Epithelial cell of prostate (primary cell): Measurements from ENCODE around the gene TEX53.

Source experiments
- DNase-seq: peaks from one replicate; pipeline ENCODE4 v3.0.0-alpha.2; 2011; ENCODE audit warnings: low read depth, low spot score
- H3K27ac ChIP-seq: fragments of 450-650 bp; 2 replicates; pipeline ENCODE4 v1.5.1; 2017; ENCODE audit warnings: mild to moderate bottlenecking

The TEX53 gene

GRCh38 chr9:114643001-114643400 lies 14.6 kb downstream of the TEX53 start:
- no peak overlapping the region for H3K27ac ChIP-seq
- no peak for DNase-seq

- no peak overlapping the region for H3K27ac ChIP-seq
Observed at GRCh38 chr9:114641967-114642366, 15.6 kb downstream of the TEX53 start.

DNA sequence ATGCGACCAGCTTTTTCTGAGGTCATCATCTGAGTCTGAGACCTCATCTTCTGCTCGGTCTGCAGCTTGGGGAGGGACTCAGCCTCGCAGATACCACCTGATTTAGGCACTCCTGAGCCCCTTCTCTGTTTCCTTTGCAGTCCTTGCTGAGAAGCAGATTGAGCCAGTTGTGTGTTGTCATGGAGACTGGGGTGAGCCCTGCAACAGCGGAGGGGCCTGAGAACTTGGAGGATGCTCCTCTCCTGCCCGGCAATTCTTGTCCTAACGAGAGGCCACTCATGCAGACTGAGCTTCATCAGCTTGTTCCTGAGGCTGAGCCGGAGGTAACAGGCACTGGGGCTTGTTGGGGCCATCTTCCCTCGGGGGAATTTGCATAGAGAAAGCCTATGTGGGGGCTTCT lies 19.2 kb downstream of the TEX53 start:
- no peak for DNase-seq
- no peak overlapping the region for H3K27ac ChIP-seq

More at GRCh38 chr9:114641967-114642366, 15.6 kb downstream of the TEX53 start:
- DNase-seq = no peak

- no peak for DNase-seq
- H3K27ac ChIP-seq = no peak overlapping the region
Observed at GRCh38 chr9:114634387-114634786, 23.2 kb downstream of the TEX53 start.

DNA sequence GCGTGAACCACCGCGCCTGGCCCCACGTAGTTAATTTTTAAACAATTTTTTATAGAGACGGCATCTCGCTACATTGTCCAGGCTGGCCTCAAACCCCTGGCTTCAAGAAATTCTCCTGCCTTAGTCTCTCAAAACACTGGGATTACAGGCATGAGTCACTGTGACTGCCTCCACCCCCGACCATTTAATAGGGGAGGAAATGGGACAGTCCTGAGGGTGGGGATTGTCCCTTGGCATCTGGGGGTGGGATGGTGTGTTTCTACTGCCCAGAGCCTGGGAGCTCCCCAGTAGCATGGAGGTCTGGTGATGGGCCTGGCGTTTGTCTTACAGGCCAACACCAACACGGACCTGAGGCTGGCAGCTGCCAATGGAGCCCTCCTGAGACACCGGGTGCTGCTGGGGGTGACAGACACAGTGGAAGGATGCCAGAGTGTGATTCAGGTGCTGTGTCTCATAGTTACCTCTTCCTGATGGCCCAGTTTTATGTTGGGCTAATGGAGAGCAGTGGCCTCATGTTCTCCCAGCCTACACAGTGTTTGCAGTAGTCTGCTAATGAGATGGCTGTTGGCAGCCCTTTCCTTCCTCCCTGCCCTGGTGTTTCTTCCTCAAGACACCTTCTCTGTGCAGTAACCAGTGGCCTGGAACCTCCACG lies 24.0 kb downstream of the TEX53 start:
- DNase-seq = no peak
- H3K27ac ChIP-seq = no peak overlapping the region

GRCh38 chr9:114631166-114631565 lies 26.4 kb downstream of the TEX53 start:
- DNase-seq = no peak
- H3K27ac ChIP-seq = no peak overlapping the region

DNA sequence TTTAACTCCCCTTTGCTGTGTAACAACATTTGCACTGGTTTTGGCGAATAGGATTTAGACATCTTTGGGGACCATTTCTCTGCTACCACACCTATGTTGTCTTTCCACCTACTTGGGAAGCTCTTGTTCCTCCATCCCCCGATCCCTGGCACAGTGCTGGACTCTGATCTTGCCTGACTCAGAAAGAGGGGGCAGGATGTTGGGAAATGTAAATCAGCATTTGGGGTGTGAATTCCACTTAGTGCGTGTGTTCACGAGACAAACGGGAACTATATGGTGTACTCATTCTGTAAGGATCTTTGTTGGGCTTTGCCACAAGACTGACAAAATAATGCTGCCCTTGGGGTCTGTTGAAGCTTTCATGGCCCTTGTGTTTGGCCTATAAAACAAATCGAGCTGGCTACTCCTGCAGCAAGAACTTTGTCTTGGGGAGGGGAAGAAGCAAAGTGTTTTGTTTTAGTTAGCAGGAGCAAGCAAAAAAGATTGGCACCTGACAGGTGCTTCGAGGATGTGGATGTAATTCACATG lies 28.0 kb downstream of the TEX53 start:
- H3K27ac ChIP-seq = no peak overlapping the region
- no peak for DNase-seq

- DNase-seq = no peak
- H3K27ac ChIP-seq = no peak overlapping the region
Observed at GRCh38 chr9:114627553-114627952, 30.1 kb downstream of the TEX53 start.

- no peak for DNase-seq
- H3K27ac ChIP-seq = no peak overlapping the region
Observed at GRCh38 chr9:114626415-114627020, 31.1 kb downstream of the TEX53 start.

DNA sequence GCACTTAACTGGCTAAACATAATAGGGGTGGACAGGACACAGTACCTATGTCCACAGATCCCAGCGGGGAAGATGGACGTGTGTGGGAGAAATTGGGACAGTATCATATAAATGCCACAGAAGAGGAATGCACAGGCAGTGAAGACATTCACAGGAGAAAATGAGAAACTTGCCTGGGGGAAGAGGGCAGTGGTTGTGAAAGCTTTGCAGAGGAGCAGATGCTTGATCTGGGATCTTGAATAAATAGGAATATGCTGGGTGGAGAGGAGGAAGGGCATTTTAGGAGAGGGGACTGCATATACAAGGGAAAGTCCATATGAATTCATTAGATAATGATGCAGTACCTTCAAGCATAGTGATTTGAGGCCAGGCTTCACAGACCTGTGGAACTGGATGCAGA lies 32.9 kb downstream of the TEX53 start:
- no peak overlapping the region for H3K27ac ChIP-seq

GRCh38 chr9:114621975-114622609 lies 35.5 kb downstream of the TEX53 start:
- DNase-seq = no peak
- H3K27ac ChIP-seq = no peak overlapping the region

More for the DNA sequence above, 32.9 kb downstream of the TEX53 start:
- DNase-seq = no peak

DNA sequence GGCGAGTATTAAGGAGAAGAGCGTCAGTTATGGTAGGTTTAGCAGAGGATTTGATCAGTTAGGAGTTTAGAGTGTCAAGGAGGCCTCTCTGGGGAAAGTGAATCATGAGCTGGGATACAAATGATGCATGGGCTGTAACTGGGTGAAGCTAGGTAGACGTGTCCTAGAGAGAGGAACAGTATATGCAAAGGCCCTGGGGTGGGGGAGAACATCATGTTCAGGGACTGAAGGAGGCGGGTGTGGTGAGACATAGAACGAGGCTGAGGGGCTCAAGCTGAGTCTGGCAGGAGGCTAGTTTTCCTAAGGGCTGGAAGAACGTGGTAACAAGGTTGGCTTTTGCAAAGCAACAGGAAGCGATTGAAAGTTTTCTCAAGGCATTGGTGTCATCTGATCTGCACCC lies 36.0 kb downstream of the TEX53 start:
- H3K27ac ChIP-seq = no peak overlapping the region
- no peak for DNase-seq

DNA sequence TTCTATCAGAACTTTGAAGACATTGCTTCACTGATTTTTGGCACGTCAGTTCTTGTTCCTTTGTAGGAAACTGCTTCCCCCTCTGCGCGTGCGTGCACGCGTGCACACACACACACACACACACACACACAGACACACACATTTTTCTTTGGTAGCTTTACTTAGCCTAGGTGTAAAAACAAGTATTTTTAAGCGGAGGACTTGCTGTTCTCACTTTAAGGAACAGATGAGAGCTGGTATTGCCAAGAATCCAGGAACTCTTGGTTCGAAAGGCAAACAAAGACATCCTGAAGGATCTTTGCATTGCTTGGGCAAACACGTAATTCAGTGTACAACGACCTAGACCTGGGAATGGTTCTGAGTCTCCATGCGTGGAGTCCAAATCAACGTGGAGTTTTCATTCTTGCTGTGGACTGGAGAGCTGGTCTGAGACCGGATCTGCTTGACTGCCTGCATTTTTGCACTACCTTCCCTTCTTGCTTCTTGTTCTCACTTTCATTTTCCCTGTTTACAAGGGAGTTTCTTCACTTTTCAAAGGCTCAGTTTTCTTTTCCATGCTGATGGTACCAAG lies 38.3 kb downstream of the TEX53 start:
- no peak for DNase-seq
- peak overlapping the region; percentile 14 for H3K27ac ChIP-seq

DNA sequence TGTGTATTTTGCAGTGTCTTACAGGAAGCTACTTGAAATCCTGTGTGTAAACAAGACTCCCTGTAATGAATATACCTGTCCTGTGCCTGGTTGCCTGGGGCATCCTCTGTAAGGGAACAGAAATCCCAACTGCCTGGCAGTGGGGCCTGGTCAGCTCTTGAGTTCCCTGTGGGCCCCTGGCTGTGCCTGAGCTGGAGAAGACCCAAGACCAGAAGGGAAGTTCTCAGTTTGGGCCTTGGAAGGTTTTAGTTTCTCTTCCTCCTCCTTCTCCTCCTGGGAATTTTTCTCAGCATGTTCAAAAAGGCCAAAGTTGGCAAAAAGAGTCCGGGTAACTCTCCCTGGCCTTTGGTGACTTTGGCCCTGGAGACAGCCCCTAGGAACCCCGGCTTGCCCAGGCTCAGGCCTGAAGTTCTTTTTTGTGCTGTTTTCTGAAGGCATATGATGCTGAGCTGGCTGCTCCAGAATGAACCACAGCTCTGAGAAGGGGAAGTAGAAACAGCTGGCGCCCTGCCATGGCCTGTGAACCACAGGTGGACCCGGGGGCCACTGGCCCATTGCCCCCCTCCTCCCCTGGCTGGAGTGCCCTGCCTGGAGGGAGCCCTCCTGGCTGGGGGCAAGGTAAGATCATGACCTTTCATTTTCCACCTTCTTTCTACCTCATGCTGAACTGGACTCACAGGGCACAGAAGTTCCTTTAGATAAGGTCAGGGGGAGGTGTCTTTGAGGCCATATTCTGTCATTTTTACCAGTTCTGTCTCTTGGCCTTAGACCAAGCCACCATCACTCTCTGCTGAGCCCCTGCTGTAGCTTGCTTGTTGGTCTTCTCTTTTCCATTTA lies 40.7 kb downstream of the TEX53 start:
- peak overlapping the region; percentile 16 for H3K27ac ChIP-seq
- no peak for DNase-seq

DNA sequence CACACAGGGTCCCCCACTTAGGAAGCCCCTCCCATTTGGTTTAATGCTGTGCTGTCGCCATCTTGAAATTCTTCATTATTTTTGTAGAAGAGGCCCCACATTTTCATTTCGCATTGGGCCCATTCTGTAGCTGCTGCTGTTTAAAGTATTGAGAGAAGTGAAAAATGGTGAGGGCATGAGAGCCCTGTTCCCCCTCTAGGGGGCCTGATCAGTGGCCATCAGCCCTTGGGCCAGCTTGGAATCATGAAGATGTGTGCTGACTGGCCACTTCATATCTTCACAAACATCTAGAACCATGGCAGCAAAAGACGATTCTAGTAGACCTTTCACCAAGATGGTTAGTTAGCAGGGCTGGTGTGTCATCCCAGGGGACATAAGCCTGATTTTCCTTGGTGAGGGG lies 43.2 kb downstream of the TEX53 start:
- no peak overlapping the region for H3K27ac ChIP-seq
- DNase-seq = no peak

DNA sequence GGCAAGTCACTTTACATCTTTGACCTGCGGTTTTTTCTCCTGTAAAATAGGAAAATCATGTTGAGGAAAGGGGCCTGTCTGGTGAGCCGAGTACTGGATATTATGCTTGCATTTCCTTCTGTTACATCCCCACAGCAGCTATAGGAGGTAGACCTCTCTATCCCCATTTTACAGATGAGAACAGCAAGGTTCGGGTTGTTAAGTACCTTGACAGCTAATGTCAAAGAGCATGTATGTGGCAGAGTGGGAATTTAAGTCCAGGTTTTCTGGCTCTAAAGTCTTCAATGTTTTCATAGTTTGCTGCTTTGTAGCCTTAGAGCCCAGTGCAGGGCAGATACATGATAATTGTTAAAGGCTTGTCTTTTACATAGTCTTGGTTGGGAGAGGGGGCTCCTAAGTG lies 43.7 kb downstream of the TEX53 start:
- H3K27ac ChIP-seq = no peak overlapping the region
- DNase-seq = no peak

GRCh38 chr9:114613087-114613486 lies 44.5 kb downstream of the TEX53 start:
- H3K27ac ChIP-seq = no peak overlapping the region

DNA sequence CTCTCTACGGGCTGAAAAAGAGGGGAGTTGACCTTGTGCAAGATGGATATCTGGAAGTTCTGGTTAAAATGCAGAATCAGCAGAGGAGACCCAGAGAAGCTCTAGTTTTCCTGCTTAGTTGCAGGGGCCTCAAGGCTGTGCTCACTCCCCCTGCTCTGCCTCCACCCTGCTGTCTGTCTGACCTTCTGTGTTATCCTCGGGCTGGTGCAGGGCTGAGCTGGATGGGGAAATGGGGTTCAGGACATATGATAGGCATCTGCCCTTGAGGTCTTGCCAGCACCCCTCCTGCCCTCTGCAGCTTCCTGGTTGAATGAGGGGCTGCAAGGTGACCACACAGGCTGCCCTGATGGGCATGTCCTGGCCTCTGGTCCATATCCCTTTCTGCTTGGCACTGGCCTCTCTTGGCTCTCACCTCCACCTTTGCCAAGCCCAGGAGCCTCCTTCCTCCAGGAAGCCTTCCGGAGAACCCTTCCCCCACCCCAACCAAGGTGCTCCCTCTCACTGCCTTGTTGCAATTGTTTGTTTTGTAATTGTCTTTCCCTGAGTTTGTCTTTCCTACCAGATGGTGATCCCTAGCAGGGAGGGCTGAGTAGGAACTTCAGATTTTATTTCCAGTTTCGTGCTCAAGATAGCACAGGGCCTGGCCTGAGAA lies 45.2 kb downstream of the TEX53 start:
- peak overlapping the region; percentile 62 for H3K27ac ChIP-seq
- DNase-seq = no peak

More at GRCh38 chr9:114613087-114613486, 44.5 kb downstream of the TEX53 start:
- no peak for DNase-seq

DNA sequence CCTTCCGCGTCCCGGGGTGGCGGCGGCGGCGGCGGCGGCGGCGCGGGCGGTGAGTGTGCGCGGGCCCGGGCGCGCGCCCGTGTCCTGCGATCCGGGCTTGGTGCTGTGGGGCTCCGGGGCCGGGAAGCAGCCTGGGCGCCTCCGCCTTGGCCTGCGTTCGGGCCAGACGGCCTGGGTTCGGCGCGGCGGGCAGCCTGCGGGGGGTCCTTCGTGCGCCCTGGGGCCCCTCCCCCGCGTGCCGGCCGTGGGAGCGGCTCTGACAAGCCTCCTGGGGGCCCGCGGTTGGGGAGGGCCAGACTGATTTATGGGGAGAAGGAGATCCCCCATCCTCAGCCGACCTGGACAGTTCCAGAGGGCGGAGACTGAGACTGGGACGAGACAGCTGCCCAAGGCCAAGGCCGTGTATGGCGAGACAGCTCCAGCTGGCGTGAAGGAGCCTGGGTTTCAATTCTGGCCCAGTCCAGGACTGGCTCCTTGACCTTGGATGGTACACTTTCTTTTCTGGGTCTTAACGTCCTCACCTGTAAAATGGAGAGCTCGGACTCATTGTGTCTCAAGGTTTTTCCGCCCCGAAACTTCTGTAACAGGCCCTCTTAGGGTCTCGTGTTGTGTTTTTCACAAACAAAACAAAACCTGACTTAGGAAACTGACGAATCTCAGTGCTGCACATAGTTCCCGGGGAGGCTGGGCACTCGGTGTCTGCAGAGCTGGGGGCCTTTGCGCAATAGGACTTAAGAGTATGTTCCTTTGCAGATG lies 45.9 kb downstream of the TEX53 start:
- DNase-seq = no peak
- peak overlapping the region; percentile 62 for H3K27ac ChIP-seq
